ENCODE measurements around the gene MYO7B.

DNA sequence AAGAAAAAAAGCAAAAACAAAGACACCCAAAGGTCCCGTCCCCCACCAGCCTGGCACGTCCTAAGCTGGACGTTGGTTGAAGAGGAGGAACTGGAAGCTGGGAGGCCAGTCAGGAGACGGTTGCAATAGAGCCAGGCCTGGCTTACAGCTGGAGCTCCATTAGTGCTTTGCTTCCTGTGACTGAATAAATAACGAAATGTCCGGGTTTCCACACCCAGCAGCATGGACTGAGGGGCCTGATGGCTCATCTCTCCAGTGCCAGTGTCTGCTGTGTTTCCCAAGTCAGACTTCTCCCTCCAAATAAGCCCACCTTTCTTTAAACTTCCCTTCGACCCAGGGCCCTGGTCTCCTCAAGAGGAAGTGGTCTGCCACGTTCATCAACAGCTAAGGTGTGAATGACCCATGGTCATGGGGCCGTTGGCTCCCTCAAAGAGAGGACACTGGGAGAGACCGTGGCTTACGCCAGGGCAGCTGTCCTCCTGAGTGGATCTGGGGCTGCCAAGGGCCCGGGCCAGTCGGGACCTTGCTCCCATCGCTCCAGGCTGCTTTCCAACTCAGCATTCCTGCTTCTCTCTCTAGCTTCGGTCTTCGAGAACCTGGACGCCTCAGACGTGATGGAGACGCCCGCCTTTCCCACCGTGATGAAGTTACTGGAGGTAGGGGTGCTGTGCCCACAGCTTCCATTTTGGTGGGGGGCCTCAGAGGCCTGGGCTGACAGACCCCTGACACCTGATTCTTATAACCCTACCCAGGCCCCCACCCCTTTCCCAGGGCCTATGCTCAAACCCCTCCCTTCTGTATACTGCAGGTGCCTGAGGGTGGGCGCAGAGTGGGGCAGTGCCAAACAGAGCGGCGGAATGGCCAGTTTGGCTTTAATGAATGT is 44.9 kb downstream of the MYO7B start:
- TF ChIP-seq, protein P1, sequence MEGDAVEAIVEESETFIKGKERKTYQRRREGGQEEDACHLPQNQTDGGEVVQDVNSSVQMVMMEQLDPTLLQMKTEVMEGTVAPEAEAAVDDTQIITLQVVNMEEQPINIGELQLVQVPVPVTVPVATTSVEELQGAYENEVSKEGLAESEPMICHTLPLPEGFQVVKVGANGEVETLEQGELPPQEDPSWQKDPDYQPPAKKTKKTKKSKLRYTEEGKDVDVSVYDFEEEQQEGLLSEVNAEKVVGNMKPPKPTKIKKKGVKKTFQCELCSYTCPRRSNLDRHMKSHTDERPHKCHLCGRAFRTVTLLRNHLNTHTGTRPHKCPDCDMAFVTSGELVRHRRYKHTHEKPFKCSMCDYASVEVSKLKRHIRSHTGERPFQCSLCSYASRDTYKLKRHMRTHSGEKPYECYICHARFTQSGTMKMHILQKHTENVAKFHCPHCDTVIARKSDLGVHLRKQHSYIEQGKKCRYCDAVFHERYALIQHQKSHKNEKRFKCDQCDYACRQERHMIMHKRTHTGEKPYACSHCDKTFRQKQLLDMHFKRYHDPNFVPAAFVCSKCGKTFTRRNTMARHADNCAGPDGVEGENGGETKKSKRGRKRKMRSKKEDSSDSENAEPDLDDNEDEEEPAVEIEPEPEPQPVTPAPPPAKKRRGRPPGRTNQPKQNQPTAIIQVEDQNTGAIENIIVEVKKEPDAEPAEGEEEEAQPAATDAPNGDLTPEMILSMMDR (IDR thresholded peaks at IDR 0.05; ENCODE audit: low read length), result no peak
- TF ChIP-seq EZH2 (IDR thresholded peaks at IDR 0.05; ENCODE audit: borderline replicate concordance, low read length), result no peak

All from OCI-LY1 (cell line).